ENCODE data around the gene KIFC1. TPM values are rescaled to one million over a fixed set of nuclear protein-coding genes. Genes with fewer than 3 reads are reported as not detected.

KIFC1 gene
- total RNA-seq, 1 experiment from 2014 or later, result 120 TPM

GRCh38 chr6:33458676-33459075 lies 67.1 kb downstream of the KIFC1 start:
- Histone ChIP-seq H3K4me1 (replicated peaks) (no peaks in the 10 kb centered on the region; the same call in 1 of the 2 replicates), H3K27me3 (replicated peaks) (0 out of 2 replicates have a peak, but pooled peaks cover 4% of the 10 kb centered on the region), H3K4me3 (no peak overlapping the region), H3K9me3 (replicated peaks) (no peaks in the 10 kb centered on the region), H3K27ac (no peak overlapping the region), H3K36me3 (peaks cover 20% of the 10 kb centered on the region)
- no peak for DNase-seq (ENCODE audit: low read depth in 1 of 2, low spot score in 2 of 2)

GRCh38 chr6:33459226-33459625 lies 67.6 kb downstream of the KIFC1 start:
- Histone ChIP-seq H3K27me3 (replicated peaks) (0 out of 2 replicates have a peak, but pooled peaks cover 5% of the 10 kb centered on the region), H3K36me3 (peaks cover 20% of the 10 kb centered on the region), H3K9me3 (replicated peaks) (no peaks in the 10 kb centered on the region), H3K27ac (no peak overlapping the region), H3K4me3 (no peak overlapping the region), H3K4me1 (replicated peaks) (no peaks in the 10 kb centered on the region; the same call in 1 of the 2 replicates)
- no peak for DNase-seq (ENCODE audit: low read depth in 1 of 2, low spot score in 2 of 2)

Other genes starting within 250 kb of the KIFC1 start
- gene COL11A2, start 199.4 kb upstream of the KIFC1 start, total RNA-seq (2014; rRNA removed; shearing (Covaris generic)), result 0.32 TPM in 1 of 2 replicates, not detected in the other
- gene RXRB, start 191.2 kb upstream of the KIFC1 start, total RNA-seq (2014; rRNA removed; shearing (Covaris generic)), result 12.4 and 14.7 TPM in 2 replicates
- gene SLC39A7, start 191.0 kb upstream of the KIFC1 start, total RNA-seq (2014; rRNA removed; shearing (Covaris generic)), result 105 and 122 TPM in 2 replicates
- gene HSD17B8, start 187.2 kb upstream of the KIFC1 start, total RNA-seq (2014; rRNA removed; shearing (Covaris generic)), result 4.5 and 11.6 TPM in 2 replicates
- gene RING1, start 183.3 kb upstream of the KIFC1 start, total RNA-seq (2014; rRNA removed; shearing (Covaris generic)), result 32.5 and 37.2 TPM in 2 replicates
- 26.9 and 39.4 TPM in 2 replicates for gene VPS52, start 119.9 kb upstream of the KIFC1 start, total RNA-seq (2014; rRNA removed; shearing (Covaris generic))
- gene RPS18, start 119.7 kb upstream of the KIFC1 start, total RNA-seq (2014; rRNA removed; shearing (Covaris generic)), result 2,063 and 2,614 TPM in 2 replicates
- gene B3GALT4, start 114.7 kb upstream of the KIFC1 start, total RNA-seq (2014; rRNA removed; shearing (Covaris generic)), result 0.16 TPM in 1 of 2 replicates, not detected in the other
- gene WDR46, start 102.6 kb upstream of the KIFC1 start, total RNA-seq (2014; rRNA removed; shearing (Covaris generic)), result 81.8 and 123 TPM in 2 replicates
- gene PFDN6, start 102.2 kb upstream of the KIFC1 start, total RNA-seq (2014; rRNA removed; shearing (Covaris generic)), result 66.3 and 67.8 TPM in 2 replicates
- gene RGL2, start 92.9 kb upstream of the KIFC1 start, total RNA-seq (2014; rRNA removed; shearing (Covaris generic)), result 24.5 and 35.7 TPM in 2 replicates
- 57.8 and 64.3 TPM in 2 replicates for gene TAPBP, start 77.7 kb upstream of the KIFC1 start, total RNA-seq (2014; rRNA removed; shearing (Covaris generic))
- 5.6 and 10.1 TPM in 2 replicates for gene ZBTB22, start 74.1 kb upstream of the KIFC1 start, total RNA-seq (2014; rRNA removed; shearing (Covaris generic))
- 37.2 and 44.5 TPM in 2 replicates for gene DAXX, start 68.9 kb upstream of the KIFC1 start, total RNA-seq (2014; rRNA removed; shearing (Covaris generic))
- gene PHF1, start 19.2 kb downstream of the KIFC1 start, total RNA-seq (2014; rRNA removed; shearing (Covaris generic)), result 15.9 and 23.2 TPM in 2 replicates
- gene CUTA, start 26.3 kb downstream of the KIFC1 start, total RNA-seq (2014; rRNA removed; shearing (Covaris generic)), result 201 and 341 TPM in 2 replicates
- gene SYNGAP1, start 28.2 kb downstream of the KIFC1 start, total RNA-seq (2014; rRNA removed; shearing (Covaris generic)), result 0.69 and 1.1 TPM in 2 replicates
- 2.9 and 4.4 TPM in 2 replicates for gene ZBTB9, start 62.8 kb downstream of the KIFC1 start, total RNA-seq (2014; rRNA removed; shearing (Covaris generic))
- gene BAK1, start 188.5 kb downstream of the KIFC1 start, total RNA-seq (2014; rRNA removed; shearing (Covaris generic)), result 14.3 and 23.3 TPM in 2 replicates
- gene ITPR3, start 229.5 kb downstream of the KIFC1 start, total RNA-seq (2014; rRNA removed; shearing (Covaris generic)), result 9.0 and 11.4 TPM in 2 replicates

All from SJSA1 (cell line).